Psoas muscle (tissue), 8 donors: ENCODE results near the gene SH3BP4. TPM values are rescaled to one million over a fixed set of nuclear protein-coding genes. Genes with fewer than 3 reads are reported as not detected.
A peak's percentile ranks its signal among the peaks of the same experiment; 100 is the strongest.

Source experiments
- ATAC-seq, 4 donors: fragments of 200-7000 bp; cut with Tn5 transposase; one replicate each; pipeline ENCODE4 v1.9.1; 2020; ENCODE audit warnings: moderate library complexity in 3 of 4, mild to moderate bottlenecking in 2 of 4
- DNase-seq, 2 donors: peaks; one replicate each; pipeline ENCODE4 v3.0.0-alpha.2; 2020
- H3K27ac ChIP-seq: fragments of 200-600 bp; one replicate; pipeline ENCODE4 v1.8.0; 2022
- H3K27me3 ChIP-seq, 3 donors: fragments of 200-600 bp in 1 of 3; one replicate each; pipeline versions ENCODE4 v1.6.1 to v1.8.0; 2013 to 2022; ENCODE audit warnings: low read length in 2 of 3, mild to moderate bottlenecking in 2 of 3, moderate library complexity in 1 of 3; ENCODE audit not compliant: insufficient read depth in 3 of 3
- H3K36me3 ChIP-seq, 2 donors: fragments of 200-600 bp in 1 of 2; one replicate each; pipeline versions ENCODE4 v1.6.1 to v1.8.0; 2013 to 2022; ENCODE audit warnings: low read depth in 1 of 2, mild to moderate bottlenecking in 1 of 2, moderate library complexity in 1 of 2; ENCODE audit not compliant: insufficient read depth in 1 of 2
- H3K4me1 ChIP-seq: fragments of 200-600 bp; one replicate; pipeline ENCODE4 v1.8.0; 2022
- H3K4me3 ChIP-seq: fragments of 200-600 bp; one replicate; pipeline ENCODE4 v1.8.0; 2022; ENCODE audit warnings: mild to moderate bottlenecking
- H3K9me3 ChIP-seq: fragments of 200-600 bp; one replicate; pipeline ENCODE4 v1.8.0; 2022
- CTCF ChIP-seq: fragments of 200-600 bp; IDR thresholded peaks from one replicate; pipeline ENCODE4 v1.8.0; 2022; ENCODE audit warnings: antibody characterized with exemption
- WGBS, 3 donors: extraction: QIAGEN DNeasy Blood & Tissue Kit; methylation state at CpG; one replicate each; pipeline versions ENCODE4 v1.1.6 to v1.1.7; 2013; 5-methylcytosine and 5-hydroxymethylcytosine counted together
- intact Hi-C, 2 donors: fragments of 100-400 bp; cut with DNase I; formaldehyde crosslinking; loops; one replicate each; pipeline versions ENCODE4 v1.11.0 to v1.14.2; 2022
- polyA plus RNA-seq, 3 donors: library from polyadenylated mRNA; stranded (reverse); fragments of 200-250 nt; gene quantifications; one replicate each; pipeline ENCODE4 v1.2.3, GENCODE V29; 2013
- total RNA-seq, 4 donors: library from RNA; stranded (reverse); fragmentation: NEBNext Ultra II Directional in 2 of 4; extraction: Animal tissue kit (Norgen Biotek cat#: 25700) in 2 of 4; gene quantifications; one replicate each; pipeline versions ENCODE4 v1.2.1 to v1.2.4, GENCODE V29; 2021 to 2023
- donor health status: healthy with polysubstance abuse.
- donor health status: DM: no; HTN: no; CAD: no; lungs with moderate emphysema.
- donor health status: Bipolar disorder and iron deficiency.
- donor health status: healthy.
- donor health status: DM: yes; HTN: yes; CAD: no.
- donor health status: DM: no; HTN: no; CAD: no.
- donor health status: DM: no; HTN: no; CAD: no.
- donor health status: DM: yes; HTN: yes; CAD: no.

Gene SH3BP4
- total and polyA plus RNA-seq, 7 donors = 3.0 to 14.9 (median 9.4) TPM

GRCh38 chr2:235045973-235046343 is 94.1 kb downstream of the SH3BP4 start:
- Histone ChIP-seq H3K4me1 (peaks cover 1% of the 10 kb centered on the region), H3K36me3 (peaks cover 0 to 20% of the 10 kb centered on the region in 2 donors), H3K9me3 (no peaks in the 10 kb centered on the region), H3K27me3 (no peaks in the 10 kb centered on the region), H3K4me3 (no peak overlapping the region), H3K27ac (no peak overlapping the region)
- intact Hi-C loops = no loop called here
- ATAC-seq (no peak), DNase-seq (no peak)
- TF ChIP-seq CTCF = no peak
- 89 to 91% (median 91%) methylated on average over 9 of the region's 9 CpGs for WGBS, 3 donors

- H3K9me3 ChIP-seq = no peaks in the 10 kb centered on the region
- no peaks in the 10 kb centered on the region for H3K27me3 ChIP-seq
- H3K4me1 ChIP-seq = peaks cover 8% of the 10 kb centered on the region
- intact Hi-C loops = no loop called here
- ATAC-seq (no peak), DNase-seq (no peak)
- peaks cover 0 to 14% of the 10 kb centered on the region in 2 donors for H3K36me3 ChIP-seq
- H3K4me3 ChIP-seq = no peak overlapping the region
- TF ChIP-seq CTCF = no peak
- 91 to 95% (median 95%) methylated on average over 5 of the region's 5 CpGs for WGBS, 3 donors
- H3K27ac ChIP-seq = no peak overlapping the region
Observed at GRCh38 chr2:235046589-235046988, 94.8 kb downstream of the SH3BP4 start.

GRCh38 chr2:235047171-235048160 is 95.6 kb downstream of the SH3BP4 start:
- 93 to 94% (median 93%) methylated on average over 24 of the region's 24 CpGs for WGBS, 3 donors
- intact Hi-C loops = no loop called here
- Histone ChIP-seq H3K9me3 (no peaks in the 10 kb centered on the region), H3K4me1 (peaks cover 10% of the 10 kb centered on the region), H3K27me3 (no peaks in the 10 kb centered on the region), H3K36me3 (peaks cover 0 to 7% of the 10 kb centered on the region in 2 donors), H3K27ac (no peak overlapping the region), H3K4me3 (no peak overlapping the region)
- no peak for ATAC-seq
- peak in 1 of 2 donors; percentile 26 for DNase-seq
- no peak for TF ChIP-seq CTCF

- DNase-seq = no peak
- peak in 3 of 4 donors; percentile 25 to 67 (median 27) for ATAC-seq
- Histone ChIP-seq H3K9me3 (no peaks in the 10 kb centered on the region), H3K27me3 (no peaks in the 10 kb centered on the region), H3K36me3 (peaks cover 0 to 4% of the 10 kb centered on the region in 2 donors), H3K4me1 (peaks cover 10% of the 10 kb centered on the region), H3K4me3 (no peak overlapping the region), H3K27ac (no peak overlapping the region)
- no peak for TF ChIP-seq CTCF
- WGBS, 3 donors = 46 to 65% (median 48%) methylated on average over 7 of the region's 7 CpGs
- intact Hi-C loops = no loop called here
Observed at GRCh38 chr2:235048549-235048948, 96.7 kb downstream of the SH3BP4 start.
